ENCODE results near the gene KATNAL1.

Gene KATNAL1

GRCh38 chr13:30247406-30247805 is 59.9 kb downstream of the KATNAL1 start:
- peaks cover 12% of the 10 kb centered on the region for H3K4me1 ChIP-seq
- no peak overlapping the region for H3K27ac ChIP-seq
- H3K4me2 ChIP-seq = no peak overlapping the region
- TF ChIP-seq Cebpa-rat (IDR thresholded peaks at IDR 0.05) = no peak
- no peaks in the 10 kb centered on the region for H4K20me1 ChIP-seq
- H3K4me3 ChIP-seq = no peak overlapping the region
- peaks cover 22% of the 10 kb centered on the region for H3K36me3 ChIP-seq
- no peaks in the 10 kb centered on the region for H3K27me3 ChIP-seq
- no peak overlapping the region for H3K9ac ChIP-seq
- peaks cover 40% of the 10 kb centered on the region for H3K9me3 ChIP-seq

- no peak overlapping the region for H3K9ac ChIP-seq
- H3K27me3 ChIP-seq = no peaks in the 10 kb centered on the region
- TF ChIP-seq Cebpa-rat (IDR thresholded peaks at IDR 0.05) = no peak
- peaks cover 28% of the 10 kb centered on the region for H3K36me3 ChIP-seq
- no peak overlapping the region for H3K27ac ChIP-seq
- H3K4me2 ChIP-seq = no peak overlapping the region
- peaks cover 11% of the 10 kb centered on the region; the same call in 1 of the 2 replicates for H3K9me3 ChIP-seq
- no peaks in the 10 kb centered on the region for H4K20me1 ChIP-seq
- no peak overlapping the region for H3K4me3 ChIP-seq
- no peaks in the 10 kb centered on the region for H3K4me1 ChIP-seq
These were observed 65.8 kb downstream of the KATNAL1 start for GRCh38 chr13:30241532-30241931.

- H3K4me3 ChIP-seq = no peak overlapping the region
- H4K20me1 ChIP-seq = no peaks in the 10 kb centered on the region
- H3K9me3 ChIP-seq = 0 out of 2 replicates have a peak, but pooled peaks cover 2% of the 10 kb centered on the region
- no peak for TF ChIP-seq Cebpa-rat (IDR thresholded peaks at IDR 0.05)
- H3K27ac ChIP-seq = no peak overlapping the region
- no peak overlapping the region for H3K4me2 ChIP-seq
- no peak overlapping the region for H3K9ac ChIP-seq
- no peaks in the 10 kb centered on the region for H3K27me3 ChIP-seq
- no peaks in the 10 kb centered on the region for H3K4me1 ChIP-seq
- peaks cover 35% of the 10 kb centered on the region for H3K36me3 ChIP-seq
These were observed 66.7 kb downstream of the KATNAL1 start for GRCh38 chr13:30240608-30241007.

- Histone ChIP-seq H3K36me3 (peaks cover 55% of the 10 kb centered on the region), H4K20me1 (no peaks in the 10 kb centered on the region)
These were observed 72.1 kb downstream of the KATNAL1 start for GRCh38 chr13:30235216-30235615.

GRCh38 chr13:30234619-30235162 is 72.7 kb downstream of the KATNAL1 start:
- Histone ChIP-seq H3K4me2 (no peak overlapping the region), H3K4me1 (no peaks in the 10 kb centered on the region), H3K36me3 (peaks cover 54% of the 10 kb centered on the region), H3K27ac (no peak overlapping the region), H3K4me3 (no peak overlapping the region), H3K9me3 (no peaks in the 10 kb centered on the region), H3K27me3 (no peaks in the 10 kb centered on the region), H4K20me1 (no peaks in the 10 kb centered on the region), H3K9ac (no peak overlapping the region)
- TF ChIP-seq Cebpa-rat (IDR thresholded peaks at IDR 0.05) = no peak

More at GRCh38 chr13:30235216-30235615, 72.1 kb downstream of the KATNAL1 start:
- H3K9ac ChIP-seq = no peak overlapping the region
- no peaks in the 10 kb centered on the region for H3K27me3 ChIP-seq
- H3K27ac ChIP-seq = no peak overlapping the region
- TF ChIP-seq Cebpa-rat (IDR thresholded peaks at IDR 0.05) = no peak
- no peak overlapping the region for H3K4me3 ChIP-seq
- no peaks in the 10 kb centered on the region for H3K4me1 ChIP-seq
- no peaks in the 10 kb centered on the region for H3K9me3 ChIP-seq
- no peak overlapping the region for H3K4me2 ChIP-seq

GRCh38 chr13:30224732-30225131 is 82.6 kb downstream of the KATNAL1 start:
- peaks cover 37% of the 10 kb centered on the region for H3K9me3 ChIP-seq
- H3K4me2 ChIP-seq = no peak overlapping the region
- no peak overlapping the region for H3K27ac ChIP-seq
- no peaks in the 10 kb centered on the region for H3K4me1 ChIP-seq
- H3K27me3 ChIP-seq = no peaks in the 10 kb centered on the region
- no peak overlapping the region for H3K9ac ChIP-seq
- peaks cover 76% of the 10 kb centered on the region for H3K36me3 ChIP-seq
- H4K20me1 ChIP-seq = no peaks in the 10 kb centered on the region
- TF ChIP-seq Cebpa-rat (IDR thresholded peaks at IDR 0.05) = no peak
- H3K4me3 ChIP-seq = no peak overlapping the region

- Histone ChIP-seq H3K4me2 (no peak overlapping the region), H3K4me3 (peak overlapping the region; percentile 8; the same call in 1 of the 2 replicates), H3K9me3 (peaks cover 37% of the 10 kb centered on the region), H3K4me1 (no peaks in the 10 kb centered on the region), H3K9ac (no peak overlapping the region), H3K27ac (no peak overlapping the region), H3K27me3 (no peaks in the 10 kb centered on the region), H4K20me1 (no peaks in the 10 kb centered on the region), H3K36me3 (peaks cover 72% of the 10 kb centered on the region)
- no peak for TF ChIP-seq Cebpa-rat (IDR thresholded peaks at IDR 0.05)
These were observed 85.1 kb downstream of the KATNAL1 start for GRCh38 chr13:30222254-30222653.

GRCh38 chr13:30216111-30216510 is 91.2 kb downstream of the KATNAL1 start:
- H3K27me3 ChIP-seq = no peaks in the 10 kb centered on the region
- H4K20me1 ChIP-seq = no peaks in the 10 kb centered on the region
- no peak for TF ChIP-seq Cebpa-rat (IDR thresholded peaks at IDR 0.05)
- no peak overlapping the region for H3K9ac ChIP-seq
- peaks cover 50% of the 10 kb centered on the region for H3K36me3 ChIP-seq
- no peak overlapping the region for H3K4me3 ChIP-seq
- H3K4me1 ChIP-seq = no peaks in the 10 kb centered on the region
- no peak overlapping the region for H3K4me2 ChIP-seq
- H3K9me3 ChIP-seq = peaks cover 8% of the 10 kb centered on the region; the same call in 1 of the 2 replicates
- no peak overlapping the region for H3K27ac ChIP-seq

GRCh38 chr13:30212256-30212655 is 95.1 kb downstream of the KATNAL1 start:
- Histone ChIP-seq H3K4me2 (no peak overlapping the region), H3K4me1 (no peaks in the 10 kb centered on the region), H3K36me3 (peaks cover 52% of the 10 kb centered on the region), H3K4me3 (no peak overlapping the region), H4K20me1 (no peaks in the 10 kb centered on the region), H3K9me3 (peaks cover 8% of the 10 kb centered on the region; the same call in 1 of the 2 replicates), H3K27ac (no peak overlapping the region), H3K9ac (no peak overlapping the region), H3K27me3 (no peaks in the 10 kb centered on the region)
- no peak for TF ChIP-seq Cebpa-rat (IDR thresholded peaks at IDR 0.05)

GRCh38 chr13:30211745-30212144 is 95.6 kb downstream of the KATNAL1 start:
- H4K20me1 ChIP-seq = no peaks in the 10 kb centered on the region
- TF ChIP-seq Cebpa-rat (IDR thresholded peaks at IDR 0.05) = no peak
- H3K36me3 ChIP-seq = peaks cover 49% of the 10 kb centered on the region
- H3K4me3 ChIP-seq = no peak overlapping the region
- no peak overlapping the region for H3K9ac ChIP-seq
- H3K9me3 ChIP-seq = peaks cover 8% of the 10 kb centered on the region; the same call in 1 of the 2 replicates
- H3K4me1 ChIP-seq = no peaks in the 10 kb centered on the region
- H3K27ac ChIP-seq = no peak overlapping the region
- no peak overlapping the region for H3K4me2 ChIP-seq
- H3K27me3 ChIP-seq = no peaks in the 10 kb centered on the region

- H3K36me3 ChIP-seq = peaks cover 37% of the 10 kb centered on the region
- no peak overlapping the region for H3K4me2 ChIP-seq
- H3K9me3 ChIP-seq = no peaks in the 10 kb centered on the region
- no peaks in the 10 kb centered on the region for H3K4me1 ChIP-seq
- no peaks in the 10 kb centered on the region for H4K20me1 ChIP-seq
- H3K4me3 ChIP-seq = no peak overlapping the region
- no peaks in the 10 kb centered on the region for H3K27me3 ChIP-seq
- H3K9ac ChIP-seq = no peak overlapping the region
- no peak for TF ChIP-seq Cebpa-rat (IDR thresholded peaks at IDR 0.05)
- no peak overlapping the region for H3K27ac ChIP-seq
These were observed 102.8 kb downstream of the KATNAL1 start for GRCh38 chr13:30204564-30204963.
